Fibroblast of skin of right quadriceps (primary cell): ENCODE data around the gene KBTBD12.

Experiments used
- DNase-seq: peaks from one replicate; pipeline ENCODE4 v3.0.0-alpha.2; 2013

KBTBD12 gene

GRCh38 chr3:127954640-127955039, 39.6 kb downstream of the KBTBD12 start:
- DNase-seq: no peak

DNA sequence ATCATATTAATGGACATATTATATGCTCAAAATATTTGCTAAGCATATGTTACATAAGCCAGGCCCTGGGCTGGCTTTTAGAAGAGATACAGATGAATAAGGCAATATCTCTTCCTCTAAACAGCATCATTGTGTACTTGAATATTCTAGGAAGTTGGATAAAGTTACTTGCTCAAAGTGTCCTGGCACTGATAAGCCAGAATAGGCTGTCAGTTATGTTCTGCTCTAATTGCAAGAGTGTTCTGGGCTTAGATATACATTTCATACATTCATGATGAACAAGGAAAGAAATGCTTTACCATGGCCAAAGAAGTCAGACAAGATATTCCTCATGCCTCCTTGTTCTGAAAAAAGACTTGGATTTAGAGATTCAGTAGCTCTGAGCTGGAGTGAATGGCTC, 40.7 kb downstream of the KBTBD12 start:
- no peak for DNase-seq

GRCh38 chr3:127959041-127959440, 44.0 kb downstream of the KBTBD12 start:
- peak; percentile 18 for DNase-seq

- peak; percentile 33 for DNase-seq
Observed at GRCh38 chr3:127959873-127960272, 44.8 kb downstream of the KBTBD12 start.

DNA sequence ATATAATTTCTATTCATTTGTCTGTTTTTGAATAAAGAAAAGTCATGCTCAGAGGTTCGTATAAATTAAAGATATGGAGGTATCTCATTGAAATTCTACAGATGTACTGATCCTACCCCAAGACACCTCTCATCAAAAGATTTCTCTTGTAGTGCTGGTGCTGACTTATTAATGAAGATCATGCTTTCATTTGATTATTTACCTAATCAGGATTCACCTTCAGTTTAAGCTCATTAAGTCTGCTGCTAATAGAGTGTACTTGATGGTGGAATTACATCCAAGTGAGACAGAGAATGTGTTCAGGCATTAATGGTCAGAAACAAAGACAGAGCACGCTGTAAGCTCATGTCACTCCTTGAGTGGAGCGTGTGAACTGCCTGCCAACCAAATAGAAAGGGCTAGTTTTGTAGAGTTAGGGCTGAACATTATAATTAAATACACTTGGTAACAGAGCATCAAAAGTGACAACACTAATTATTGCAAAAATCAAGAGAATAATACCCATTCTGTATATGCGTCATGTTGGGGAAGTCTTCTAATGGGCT, 45.5 kb downstream of the KBTBD12 start:
- DNase-seq: no peak

- no peak for DNase-seq
Observed at GRCh38 chr3:127961124-127961523, 46.1 kb downstream of the KBTBD12 start.

- peak; percentile 33 for DNase-seq
Observed at GRCh38 chr3:127961963-127962362, 46.9 kb downstream of the KBTBD12 start.

DNA sequence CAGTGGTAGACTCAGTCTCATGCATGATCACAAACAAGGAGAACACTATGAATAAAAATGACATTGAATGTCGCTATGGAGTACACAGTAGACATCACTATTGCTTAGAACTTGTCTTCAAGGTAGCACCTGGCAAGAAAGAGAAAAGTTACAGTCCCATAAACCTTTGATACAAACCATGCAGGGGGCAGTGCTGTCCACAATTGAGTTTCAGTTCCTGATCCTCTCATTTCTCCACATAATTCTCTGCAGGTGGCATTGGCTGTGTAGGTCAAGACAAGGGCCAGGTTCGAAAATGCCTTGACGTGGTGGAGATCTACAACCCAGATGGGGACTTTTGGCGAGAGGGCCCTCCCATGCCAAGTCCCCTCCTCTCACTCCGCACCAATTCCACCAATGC, 47.9 kb downstream of the KBTBD12 start:
- DNase-seq: no peak

- DNase-seq: peak; percentile 25
Observed at GRCh38 chr3:127964053-127964452, 49.0 kb downstream of the KBTBD12 start.

GRCh38 chr3:127964816-127965215, 49.8 kb downstream of the KBTBD12 start:
- DNase-seq: no peak

- DNase-seq: no peak
Observed at GRCh38 chr3:127967316-127967715, 52.3 kb downstream of the KBTBD12 start.

GRCh38 chr3:127970966-127971592, 56.0 kb downstream of the KBTBD12 start:
- DNase-seq: peak; percentile 50

GRCh38 chr3:127974226-127974625, 59.2 kb downstream of the KBTBD12 start:
- DNase-seq: no peak

- DNase-seq: no peak
Observed at GRCh38 chr3:127975153-127976029, 60.4 kb downstream of the KBTBD12 start.

DNA sequence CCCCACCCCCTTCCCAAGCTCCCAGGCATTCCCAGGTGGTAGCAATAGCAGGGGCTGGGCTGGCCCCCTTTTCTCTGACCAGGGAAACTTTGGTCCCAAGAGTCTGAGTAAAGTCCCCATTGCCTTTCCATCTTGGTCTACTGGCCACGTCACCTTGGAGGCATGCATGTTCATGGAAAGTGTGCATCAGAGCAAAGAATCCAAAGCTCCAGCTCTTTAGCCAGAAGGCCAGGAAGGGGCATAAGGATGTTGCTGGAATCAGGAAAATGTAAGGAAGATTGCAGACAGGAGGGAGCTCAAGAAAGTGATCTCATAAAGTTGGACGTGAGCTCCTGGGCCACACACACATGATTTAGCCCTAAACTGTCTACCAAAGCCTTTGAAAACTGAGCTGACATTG, 63.6 kb downstream of the KBTBD12 start:
- DNase-seq: peak; percentile 9

GRCh38 chr3:127979473-127979872, 64.4 kb downstream of the KBTBD12 start:
- DNase-seq: no peak

DNA sequence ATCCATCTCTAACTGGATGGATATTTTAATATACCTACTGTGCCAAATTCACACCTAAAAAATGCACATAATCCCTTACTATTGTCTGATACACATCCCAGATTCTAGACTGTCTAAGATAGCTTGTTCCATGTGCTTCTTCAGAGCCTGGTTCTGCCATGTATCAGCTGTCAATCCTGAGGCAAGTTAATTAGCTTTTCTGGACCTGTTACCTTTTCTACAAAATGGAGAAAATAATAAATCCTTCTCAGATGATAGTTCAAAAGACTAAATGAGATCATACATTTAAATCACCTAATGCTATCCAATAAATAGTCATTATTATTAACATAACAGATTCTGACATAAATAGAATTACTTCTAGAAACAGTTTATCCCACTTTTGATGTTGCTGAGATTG, 66.1 kb downstream of the KBTBD12 start:
- no peak for DNase-seq

GRCh38 chr3:127982155-127982554, 67.1 kb downstream of the KBTBD12 start:
- DNase-seq: no peak

GRCh38 chr3:127984241-127984975, 69.4 kb downstream of the KBTBD12 start:
- DNase-seq: no peak

DNA sequence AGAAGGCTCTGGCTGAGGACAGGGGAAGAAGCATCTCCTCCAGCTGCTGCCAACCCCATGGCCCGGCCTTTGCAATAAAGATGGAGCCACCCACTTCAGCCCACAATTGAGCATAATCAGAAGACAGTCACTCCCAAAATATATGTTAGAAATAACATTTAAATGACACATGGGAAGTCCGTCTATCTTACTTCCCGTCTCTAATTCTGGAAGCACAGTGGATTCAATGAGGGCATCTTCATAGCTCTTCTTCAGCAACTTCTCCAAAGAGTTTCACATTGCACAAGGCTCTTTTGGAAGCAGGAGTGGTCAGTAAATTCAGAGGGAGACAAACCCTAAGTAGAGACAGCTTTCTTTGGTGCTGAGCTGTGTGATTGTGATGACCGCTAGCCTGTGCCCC, 70.2 kb downstream of the KBTBD12 start:
- no peak for DNase-seq

DNA sequence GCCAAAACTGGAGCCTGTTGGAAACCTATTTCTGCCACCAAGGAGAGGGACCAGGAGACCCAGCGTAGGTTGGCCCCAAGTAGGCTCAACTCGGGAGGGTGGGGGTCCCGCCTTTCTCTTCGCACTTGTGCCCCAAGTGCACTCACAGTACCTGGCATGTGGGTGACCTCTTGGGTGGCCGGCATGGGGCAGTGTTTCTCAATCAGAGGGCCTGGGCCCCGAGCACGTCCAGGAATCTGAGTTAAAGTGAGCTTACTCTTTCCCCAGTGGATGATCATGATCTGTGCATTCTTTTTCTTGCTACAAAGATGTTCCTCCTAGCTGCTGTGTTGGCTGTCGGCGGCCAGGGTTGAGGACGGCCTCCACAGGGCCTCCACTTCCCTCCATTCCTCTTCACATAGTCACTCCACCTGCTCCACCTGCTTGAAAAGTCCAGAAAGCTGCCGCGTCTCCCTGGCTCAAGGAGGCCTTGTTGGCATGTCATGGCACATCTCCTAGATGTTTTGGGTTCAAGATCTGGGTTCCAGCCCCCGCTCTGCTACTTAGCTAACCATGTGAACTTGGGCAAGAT, 70.7 kb downstream of the KBTBD12 start:
- no peak for DNase-seq

DNA sequence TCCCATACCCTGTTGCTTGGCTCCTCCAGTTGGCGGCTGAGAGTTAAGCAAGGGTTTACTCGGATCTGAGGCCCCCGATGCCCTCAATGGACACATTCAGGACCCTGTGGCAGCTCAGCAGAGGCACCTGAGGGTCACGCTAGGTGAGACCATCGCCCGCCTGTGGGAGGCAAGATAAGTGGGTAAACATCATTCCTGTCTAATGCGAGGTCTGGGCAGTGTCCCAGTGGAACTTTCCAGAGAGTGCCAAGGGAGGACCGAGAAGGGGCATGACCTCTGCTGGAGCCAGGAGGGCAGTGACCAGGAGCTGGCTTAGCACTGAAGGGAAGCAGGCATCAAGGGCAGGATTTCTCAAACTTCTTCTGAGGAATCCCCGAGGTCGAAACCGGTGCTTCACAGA, 71.8 kb downstream of the KBTBD12 start:
- no peak for DNase-seq
